Sigmoid colon (tissue), 7 donors: ENCODE results near the gene PPEF2. TPM values are rescaled to one million over a fixed set of nuclear protein-coding genes. Genes with fewer than 3 reads are reported as not detected.

ENCODE experiments used
- DNase-seq: peaks from one replicate; pipeline ENCODE4 v3.0.0-alpha.2; 2019
- H3K27ac ChIP-seq, 4 donors: fragments of 200-600 bp; sonication (generic); one replicate each; pipeline ENCODE4 v1.5.1; 2016 to 2019; ENCODE audit warnings: mild to moderate bottlenecking in 1 of 4
- H3K27me3 ChIP-seq, 3 donors: fragments of 200-600 bp; sonication (generic); one replicate each; pipeline ENCODE4 v1.5.1; 2019; ENCODE audit warnings: mild to moderate bottlenecking in 1 of 3
- H3K36me3 ChIP-seq, 4 donors: fragments of 200-600 bp; sonication (generic); one replicate each; pipeline ENCODE4 v1.5.1; 2016 to 2019
- H3K4me1 ChIP-seq, 4 donors: fragments of 200-600 bp; sonication (generic); one replicate each; pipeline ENCODE4 v1.5.1; 2017 to 2019
- H3K4me3 ChIP-seq, 4 donors: fragments of 200-600 bp; sonication (generic); one replicate each; pipeline ENCODE4 v1.5.1; 2017 to 2019; ENCODE audit warnings: mild to moderate bottlenecking in 2 of 4, moderate library complexity in 1 of 4
- H3K9me3 ChIP-seq, 4 donors: fragments of 200-600 bp in 3 of 4; sonication (generic) in 3 of 4; one replicate each; pipeline versions ENCODE4 v1.5.1 to v1.6.1; 2013 to 2019
- EP300 ChIP-seq, 4 donors: sonication (generic); formaldehyde crosslinking; IDR thresholded peaks; one replicate each; pipeline ENCODE4 v1.6.1; 2017; ENCODE audit warnings: antibody characterized with exemption in 4 of 4
- POLR2A ChIP-seq, 2 donors: fragments of 450-650 bp; IDR thresholded peaks; one replicate each; pipeline ENCODE4 v1.6.1; 2016; ENCODE audit warnings: antibody characterized with exemption in 2 of 2, mild to moderate bottlenecking in 2 of 2, moderate library complexity in 2 of 2
- POLR2AphosphoS5 ChIP-seq, 4 donors: sonication (generic); formaldehyde crosslinking; IDR thresholded peaks; one replicate each; pipeline ENCODE4 v1.6.1; 2017; ENCODE audit warnings: antibody characterized with exemption in 4 of 4
- WGBS, 2 donors: extraction: QIAGEN DNeasy Blood & Tissue Kit; methylation state at CpG; one replicate each; pipeline ENCODE4 v1.1.7; 2013; 5-methylcytosine and 5-hydroxymethylcytosine counted together
- intact Hi-C: fragments of 100-400 bp; cut with DNase I; formaldehyde crosslinking; loops from one replicate; pipeline ENCODE4 v1.15.1; 2023
- polyA plus RNA-seq, 3 donors: library from polyadenylated mRNA; stranded (reverse); fragments of 200-250 nt; gene quantifications; one replicate each; pipeline ENCODE4 v1.2.3, GENCODE V29; 2013
- total RNA-seq, 4 donors: library from RNA; depleted of rRNA; stranded (reverse); fragments of >200 nt; gene quantifications; one replicate each; pipeline ENCODE4 v1.1.0, GENCODE V29; 2016
- TF ChIP-seq, protein P1 (sequence below), 4 experiments: fragments of 450-650 bp in 3 of 4; fragments of 200-600 bp in 1 of 4; IDR thresholded peaks; one replicate each; pipeline ENCODE4 v1.5.1; 2016 to 2019; ENCODE audit warnings: antibody characterized with exemption in 4 of 4, mild to moderate bottlenecking in 3 of 4, moderate library complexity in 2 of 4
- donor health status: healthy with polysubstance abuse.
- donor health status: Bipolar disorder and iron deficiency.
- donor health status: healthy.

The PPEF2 gene, protein sequence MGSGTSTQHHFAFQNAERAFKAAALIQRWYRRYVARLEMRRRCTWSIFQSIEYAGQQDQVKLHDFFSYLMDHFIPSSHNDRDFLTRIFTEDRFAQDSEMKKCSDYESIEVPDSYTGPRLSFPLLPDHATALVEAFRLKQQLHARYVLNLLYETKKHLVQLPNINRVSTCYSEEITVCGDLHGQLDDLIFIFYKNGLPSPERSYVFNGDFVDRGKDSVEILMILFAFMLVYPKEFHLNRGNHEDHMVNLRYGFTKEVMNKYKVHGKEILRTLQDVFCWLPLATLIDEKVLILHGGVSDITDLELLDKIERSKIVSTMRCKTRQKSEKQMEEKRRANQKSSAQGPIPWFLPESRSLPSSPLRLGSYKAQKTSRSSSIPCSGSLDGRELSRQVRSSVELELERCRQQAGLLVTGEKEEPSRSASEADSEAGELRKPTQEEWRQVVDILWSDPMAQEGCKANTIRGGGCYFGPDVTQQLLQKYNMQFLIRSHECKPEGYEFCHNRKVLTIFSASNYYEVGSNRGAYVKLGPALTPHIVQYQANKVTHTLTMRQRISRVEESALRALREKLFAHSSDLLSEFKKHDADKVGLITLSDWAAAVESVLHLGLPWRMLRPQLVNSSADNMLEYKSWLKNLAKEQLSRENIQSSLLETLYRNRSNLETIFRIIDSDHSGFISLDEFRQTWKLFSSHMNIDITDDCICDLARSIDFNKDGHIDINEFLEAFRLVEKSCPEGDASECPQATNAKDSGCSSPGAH
- under 1 TPM in 2 of 4 donors, not detected in 2; 0.28 to 0.33 TPM for total RNA-seq
- under 1 TPM in 1 of 3 donors, not detected in 2; 0.03 TPM for polyA plus RNA-seq

DNA sequence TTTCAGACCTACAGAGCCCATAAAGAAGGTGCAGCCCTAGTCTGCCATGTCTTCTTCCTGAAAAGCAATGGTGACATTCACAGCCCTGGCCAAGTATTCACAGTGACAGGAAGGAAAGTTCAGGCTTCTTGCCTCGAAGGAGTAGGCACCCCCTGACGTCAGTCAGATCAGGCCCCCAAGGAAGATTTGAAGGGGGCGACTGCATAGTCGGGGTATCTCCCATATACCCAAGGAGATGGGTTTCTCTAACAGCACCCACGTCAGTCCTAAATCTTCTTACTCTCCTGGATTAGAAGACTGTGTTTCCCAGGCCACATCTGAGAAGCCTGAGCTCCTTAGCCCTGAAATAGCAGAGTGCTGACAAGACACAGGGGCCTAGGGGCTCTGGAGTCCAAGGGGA is at the start of gene PPEF2:
Gene PPEF2 (minus strand): TSS at position 101 of the 400 bp plus-strand sequence. CDS start 6,127 bp downstream, outside the sequence.
- H3K4me3 ChIP-seq = no peak within 1 kb of the TSS
- H3K4me1 ChIP-seq = no peaks in the 10 kb centered on the region
- TF ChIP-seq, protein P1, sequence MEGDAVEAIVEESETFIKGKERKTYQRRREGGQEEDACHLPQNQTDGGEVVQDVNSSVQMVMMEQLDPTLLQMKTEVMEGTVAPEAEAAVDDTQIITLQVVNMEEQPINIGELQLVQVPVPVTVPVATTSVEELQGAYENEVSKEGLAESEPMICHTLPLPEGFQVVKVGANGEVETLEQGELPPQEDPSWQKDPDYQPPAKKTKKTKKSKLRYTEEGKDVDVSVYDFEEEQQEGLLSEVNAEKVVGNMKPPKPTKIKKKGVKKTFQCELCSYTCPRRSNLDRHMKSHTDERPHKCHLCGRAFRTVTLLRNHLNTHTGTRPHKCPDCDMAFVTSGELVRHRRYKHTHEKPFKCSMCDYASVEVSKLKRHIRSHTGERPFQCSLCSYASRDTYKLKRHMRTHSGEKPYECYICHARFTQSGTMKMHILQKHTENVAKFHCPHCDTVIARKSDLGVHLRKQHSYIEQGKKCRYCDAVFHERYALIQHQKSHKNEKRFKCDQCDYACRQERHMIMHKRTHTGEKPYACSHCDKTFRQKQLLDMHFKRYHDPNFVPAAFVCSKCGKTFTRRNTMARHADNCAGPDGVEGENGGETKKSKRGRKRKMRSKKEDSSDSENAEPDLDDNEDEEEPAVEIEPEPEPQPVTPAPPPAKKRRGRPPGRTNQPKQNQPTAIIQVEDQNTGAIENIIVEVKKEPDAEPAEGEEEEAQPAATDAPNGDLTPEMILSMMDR (IDR thresholded peaks at IDR 0.05) = no peak
- TF ChIP-seq EP300 (IDR thresholded peaks at IDR 0.05) (no peak), POLR2A (IDR thresholded peaks at IDR 0.05) (no peak), POLR2AphosphoS5 (IDR thresholded peaks at IDR 0.05) (no peak)
- no peaks in the 10 kb centered on the region for H3K27me3 ChIP-seq
- H3K36me3 ChIP-seq = no peaks in the 10 kb centered on the region
- H3K27ac ChIP-seq = no peak within 1 kb of the TSS
- DNase-seq = no peak
- 91% methylated on average over 5 of the region's 5 CpGs for WGBS, 2 donors
- no peaks in the 10 kb centered on the region for H3K9me3 ChIP-seq
- intact Hi-C loops = no loop called here

DNA sequence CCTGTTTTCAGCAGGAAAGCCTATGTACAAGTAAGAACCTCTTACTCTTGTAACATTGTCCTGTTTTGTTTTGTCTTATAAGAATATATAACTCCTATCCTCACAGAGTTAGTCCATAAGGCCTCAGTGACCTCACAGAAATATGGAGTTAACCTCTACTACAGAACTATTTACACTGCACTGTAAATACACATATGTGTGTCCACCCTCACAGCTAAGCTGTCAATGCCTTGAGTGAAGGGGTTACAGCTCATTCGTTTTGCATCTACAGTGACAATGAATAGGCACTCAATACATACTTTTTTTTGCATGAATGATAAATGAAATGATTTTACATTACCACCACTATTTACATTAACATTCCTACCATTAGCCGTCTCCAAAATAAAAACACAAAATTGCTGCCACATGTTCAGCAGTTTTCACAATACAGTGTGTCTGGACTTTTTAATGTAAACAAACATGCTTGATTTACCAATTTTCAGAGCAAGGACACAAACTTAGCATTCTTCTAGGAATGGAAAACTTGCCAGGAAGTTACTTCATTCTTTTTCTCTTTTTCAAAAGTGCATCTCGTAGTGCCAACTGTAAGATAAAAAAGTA is 48.1 kb upstream of the PPEF2 start:
- H3K9me3 ChIP-seq = no peaks in the 10 kb centered on the region
- H3K27me3 ChIP-seq = no peaks in the 10 kb centered on the region
- intact Hi-C loops = loop anchor here (10.0 kb wide), 1 partner anchor 166 kb away; no protein-coding TSS in a partner anchor
- peaks cover 0 to 88% (median 42%) of the 10 kb centered on the region in 4 donors for H3K36me3 ChIP-seq
- whole genome bisulfite sequencing, 2 donors = 75 to 82% methylated on average over 3 of the region's 3 CpGs
- no peak overlapping the region for H3K4me3 ChIP-seq
- TF ChIP-seq POLR2A (IDR thresholded peaks at IDR 0.05) = no peak
- TF ChIP-seq POLR2AphosphoS5 (IDR thresholded peaks at IDR 0.05) = no peak
- no peak for TF ChIP-seq EP300 (IDR thresholded peaks at IDR 0.05)
- TF ChIP-seq, protein P1 (IDR thresholded peaks at IDR 0.05) = no peak
- no peaks in the 10 kb centered on the region for H3K4me1 ChIP-seq
- H3K27ac ChIP-seq = no peak overlapping the region
- DNase-seq = no peak

DNA sequence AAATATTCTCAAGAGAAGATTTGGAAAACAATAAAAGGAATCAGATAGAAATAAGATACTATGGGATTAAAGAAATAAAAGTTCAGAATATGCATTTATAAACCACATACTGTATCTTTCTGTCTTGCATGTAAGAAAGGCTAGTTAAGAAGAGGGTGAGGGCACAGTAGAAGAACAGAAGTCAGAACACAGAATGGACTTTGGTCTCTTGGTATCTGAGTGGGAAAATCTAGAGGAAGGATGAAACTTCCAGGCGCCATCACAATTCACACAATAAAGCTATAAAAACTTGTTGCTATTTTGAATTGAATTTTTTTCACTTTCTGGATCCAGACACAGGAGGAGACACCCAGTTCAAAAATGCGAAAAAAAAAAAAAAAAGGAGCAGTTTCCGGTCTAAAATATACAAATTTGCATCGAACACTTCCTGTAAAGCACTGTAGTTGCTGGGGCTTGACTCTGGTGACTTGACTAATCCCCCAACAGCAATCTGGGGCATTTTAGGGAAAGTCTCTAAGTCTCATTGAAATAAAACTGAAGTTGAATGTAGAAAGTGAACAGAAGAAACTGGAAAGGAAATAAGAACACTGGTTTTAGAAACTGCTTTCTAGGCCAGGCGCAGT is 46.7 kb upstream of the PPEF2 start:
- Histone ChIP-seq H3K27ac (no peak overlapping the region), H3K4me1 (no peaks in the 10 kb centered on the region), H3K36me3 (peaks cover 0 to 74% (median 31%) of the 10 kb centered on the region in 4 donors), H3K4me3 (no peak overlapping the region), H3K27me3 (no peaks in the 10 kb centered on the region), H3K9me3 (no peaks in the 10 kb centered on the region)
- TF ChIP-seq, protein P1 (IDR thresholded peaks at IDR 0.05) = no peak
- TF ChIP-seq POLR2AphosphoS5 (IDR thresholded peaks at IDR 0.05) (no peak), EP300 (IDR thresholded peaks at IDR 0.05) (no peak), POLR2A (IDR thresholded peaks at IDR 0.05) (no peak)
- intact Hi-C loops = no loop called here
- 53 to 66% methylated on average over 5 of the region's 5 CpGs for WGBS, 2 donors
- no peak for DNase-seq

DNA sequence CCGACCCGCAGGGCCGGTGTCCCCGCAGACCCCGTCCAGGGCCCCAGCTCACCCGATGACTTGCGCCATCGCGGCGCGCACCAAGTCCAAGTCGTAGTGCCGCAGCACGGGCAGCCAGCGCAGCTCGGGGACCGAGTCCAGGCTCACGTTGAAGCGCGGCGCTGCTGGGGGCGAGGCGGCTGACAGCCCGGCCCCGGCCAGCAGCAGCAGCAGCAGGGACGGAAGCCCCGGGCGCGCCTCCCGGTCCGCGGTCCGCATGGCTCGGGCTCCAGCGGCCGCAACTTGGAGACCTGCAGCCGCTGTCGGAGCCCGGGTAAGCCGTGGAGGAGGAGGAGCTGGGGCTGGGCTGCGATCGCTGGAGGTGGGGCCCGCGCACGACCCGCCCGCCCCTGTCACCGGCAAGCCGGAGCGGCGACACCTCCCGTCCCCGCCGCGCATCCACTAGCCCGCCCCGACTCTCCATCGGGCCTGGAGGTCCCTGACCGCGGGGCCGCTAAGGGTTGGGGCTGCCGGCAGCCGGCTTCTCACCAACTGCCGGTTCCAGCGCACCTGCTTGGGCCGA is 38.5 kb upstream of the PPEF2 start, which contains the start of gene NAAA:
Gene NAAA (minus strand): TSS at position 322 of the 562 bp plus-strand sequence. CDS start 64 bp downstream, at position 258.
- TF ChIP-seq POLR2A (IDR thresholded peaks at IDR 0.05) (peak in 1 of 2 donors; percentile 10), POLR2AphosphoS5 (IDR thresholded peaks at IDR 0.05) (peak in 2 of 4 donors; percentile 17 to 57), EP300 (IDR thresholded peaks at IDR 0.05) (no peak)
- TF ChIP-seq, protein P1 (IDR thresholded peaks at IDR 0.05) = peak in 2 of 4 experiments; percentile 42 to 49
- peak; percentile 92 for DNase-seq
- Histone ChIP-seq H3K4me1 (peaks cover 0 to 4% (median 0%) of the 10 kb centered on the region in 4 donors), H3K27ac (peak within 1 kb of the TSS; percentile 69 to 84 (median 74)), H3K4me3 (peak within 1 kb of the TSS; percentile 61 to 79 (median 69)), H3K9me3 (no peaks in the 10 kb centered on the region), H3K36me3 (no peaks in the 10 kb centered on the region), H3K27me3 (no peaks in the 10 kb centered on the region)
- 0 to 1% methylated on average over 66 of the region's 66 CpGs for WGBS, 2 donors
- intact Hi-C loops = loop anchor here (2.0 kb wide), 1 partner anchor 24 kb away; no protein-coding TSS in a partner anchor
